A204.1 (cell line): Measurements from ENCODE around the gene F2RL2.
"Not testable (repeated sequence)": the region's sequence is repeated elsewhere in the genome, so short reads cannot be mapped to it uniquely, and the experiment has no call there.

Experiments used
- FAIRE-seq: peaks from 2 replicates; lab custom pipeline; 2012; peaks lifted over from hg19 to GRCh38; lab: Jason Lieb, UNC

The F2RL2 gene

DNA sequence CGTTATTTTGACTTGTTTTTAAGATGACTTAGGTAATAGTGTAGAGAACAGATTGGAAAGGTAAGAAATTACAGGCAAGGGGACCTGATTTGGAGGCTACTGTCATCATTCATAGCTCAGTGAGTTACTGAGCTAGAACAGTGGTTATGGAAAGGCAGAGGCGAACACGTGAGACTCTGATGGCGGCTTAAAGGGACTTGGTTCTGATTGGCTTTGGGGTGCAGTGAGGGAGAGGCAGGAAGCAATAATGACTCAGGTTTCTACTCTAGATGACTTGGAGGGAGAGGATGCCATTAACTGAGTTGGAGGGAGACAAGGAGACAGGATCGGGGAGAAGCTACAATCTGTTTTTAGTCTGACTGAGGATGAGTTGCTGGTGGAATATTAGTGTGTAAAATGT lies 3.0 kb downstream of the F2RL2 start:
- no peak for FAIRE-seq

GRCh38 chr5:76617675-76618074 lies 5.5 kb downstream of the F2RL2 start:
- no peak for FAIRE-seq

DNA sequence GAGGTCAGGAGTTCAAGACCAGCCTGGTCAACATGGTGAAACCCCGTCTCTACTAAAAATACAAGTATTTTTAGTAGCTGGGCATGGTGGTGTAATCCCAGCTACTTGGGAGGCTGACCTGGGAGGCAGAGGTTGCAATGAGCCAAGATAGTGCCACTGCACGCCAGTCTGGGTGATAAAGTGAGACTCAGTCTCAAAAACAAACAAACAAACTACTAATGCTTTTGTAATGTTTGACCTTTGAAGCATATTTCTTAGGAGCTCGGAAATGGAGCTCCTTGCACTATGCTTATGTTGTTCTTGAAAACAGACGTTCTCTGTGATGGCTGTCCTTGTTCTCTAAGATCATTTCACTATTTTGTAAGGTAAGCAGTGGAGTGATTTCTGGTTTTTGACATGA lies 6.0 kb downstream of the F2RL2 start:
- FAIRE-seq, result no peak

- no peak for FAIRE-seq
These were observed 7.0 kb downstream of the F2RL2 start for GRCh38 chr5:76616206-76616605.

DNA sequence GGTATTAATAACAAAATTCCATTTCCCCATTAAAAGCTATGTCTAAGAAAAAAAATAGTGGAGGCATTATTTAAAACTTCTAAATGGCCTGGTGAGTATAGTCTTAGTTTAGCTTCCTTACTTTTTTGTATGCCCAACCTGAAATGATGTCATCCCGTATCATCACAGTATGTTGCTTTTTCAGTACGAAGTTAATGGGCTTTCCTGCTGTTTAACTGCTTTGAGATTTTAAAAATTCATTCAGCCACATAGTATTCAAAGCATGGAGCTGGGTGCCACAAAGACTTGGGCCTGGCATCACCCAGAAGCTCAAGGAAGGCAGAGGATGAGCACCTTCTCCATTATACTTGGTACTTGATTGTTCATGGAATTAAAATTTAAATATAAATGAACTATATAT lies 7.4 kb downstream of the F2RL2 start:
- FAIRE-seq, result no peak

DNA sequence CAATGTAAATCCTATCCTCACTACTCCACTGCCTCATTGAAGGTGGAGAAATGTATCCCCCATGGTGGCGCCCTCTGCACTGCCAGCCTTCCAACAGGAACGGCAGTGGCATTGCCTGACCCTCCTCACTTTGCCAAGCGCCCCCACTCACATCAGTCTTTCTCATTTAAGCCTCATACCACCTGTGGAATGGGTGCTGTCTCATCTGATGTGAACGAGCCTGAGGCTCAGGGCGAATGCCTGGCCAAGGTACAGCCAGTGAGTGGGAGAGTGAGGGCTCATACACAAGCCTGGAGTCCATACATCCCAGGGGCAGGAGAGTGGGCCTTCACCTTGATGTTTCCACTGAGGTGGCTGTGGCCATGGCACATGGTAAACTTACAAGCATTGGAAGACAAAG lies 10.3 kb downstream of the F2RL2 start:
- FAIRE-seq, result no peak

DNA sequence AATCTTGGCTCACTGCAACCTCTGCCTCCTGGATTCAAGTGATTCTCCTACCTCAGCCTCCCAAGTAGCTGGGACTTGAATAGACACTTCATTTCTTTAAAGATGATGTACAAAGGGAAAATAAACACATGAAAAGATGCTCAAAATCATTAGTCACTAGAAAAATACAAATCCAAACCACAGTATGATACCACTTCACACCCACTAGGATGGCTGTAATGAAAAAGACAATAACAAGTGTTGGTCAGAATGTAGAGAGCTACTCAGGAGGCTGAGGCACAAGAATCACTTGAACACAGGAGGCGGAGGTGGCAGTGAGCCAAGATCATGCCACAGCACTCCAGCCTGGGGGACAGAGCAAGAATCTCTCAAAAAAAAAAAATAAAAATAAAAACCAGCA lies 13.0 kb downstream of the F2RL2 start:
- no peak for FAIRE-seq

DNA sequence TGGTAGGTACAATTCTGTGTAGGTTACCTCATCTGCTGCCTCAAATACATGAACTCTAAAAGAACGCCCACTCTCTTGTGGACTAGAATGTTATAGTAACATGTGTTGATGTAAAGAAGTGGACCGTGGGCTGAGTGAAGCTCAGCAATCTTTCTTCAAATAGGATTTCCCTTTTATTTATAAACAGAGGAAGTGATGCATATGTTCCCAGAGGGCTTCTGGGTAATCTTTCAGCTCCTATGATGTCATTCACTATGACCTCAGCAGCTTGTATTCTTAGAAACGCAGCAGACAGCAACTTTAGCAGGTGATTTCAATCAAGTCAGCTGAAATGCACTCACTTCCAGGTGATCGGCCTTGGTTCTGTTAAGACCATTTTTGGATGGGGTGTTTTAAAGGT lies 14.4 kb downstream of the F2RL2 start:
- FAIRE-seq, result no peak

- FAIRE-seq, result no peak
These were observed 15.8 kb downstream of the F2RL2 start for GRCh38 chr5:76607353-76607871.

- no peak for FAIRE-seq
These were observed 16.5 kb downstream of the F2RL2 start for GRCh38 chr5:76606701-76607100.

GRCh38 chr5:76604838-76605237 lies 18.4 kb downstream of the F2RL2 start:
- no peak for FAIRE-seq

GRCh38 chr5:76603991-76604390 lies 19.2 kb downstream of the F2RL2 start:
- FAIRE-seq, result not testable (repeated sequence)

GRCh38 chr5:76602094-76602726 lies 21.0 kb downstream of the F2RL2 start:
- FAIRE-seq, result no peak

DNA sequence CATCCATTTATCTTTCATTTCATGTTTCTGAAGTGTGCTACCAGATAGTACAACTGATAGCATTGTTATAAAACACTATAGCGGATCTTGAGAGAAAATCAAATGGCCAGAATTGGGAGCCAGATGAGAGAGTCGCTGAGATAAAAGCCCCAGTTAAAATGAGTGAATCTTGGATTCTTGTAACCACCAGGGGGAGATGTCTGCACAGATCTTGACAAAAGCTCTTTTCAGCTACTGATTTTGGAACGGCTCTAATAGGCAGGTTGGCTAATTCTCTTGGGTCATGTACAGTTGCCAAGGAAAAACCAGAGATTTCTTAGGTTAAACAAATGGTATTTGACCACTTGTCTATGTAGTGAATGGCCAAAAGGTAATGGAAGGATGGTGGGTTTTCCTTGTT lies 21.7 kb downstream of the F2RL2 start:
- FAIRE-seq, result peak; percentile 92

GRCh38 chr5:76600716-76601115 lies 22.5 kb downstream of the F2RL2 start:
- FAIRE-seq, result no peak

DNA sequence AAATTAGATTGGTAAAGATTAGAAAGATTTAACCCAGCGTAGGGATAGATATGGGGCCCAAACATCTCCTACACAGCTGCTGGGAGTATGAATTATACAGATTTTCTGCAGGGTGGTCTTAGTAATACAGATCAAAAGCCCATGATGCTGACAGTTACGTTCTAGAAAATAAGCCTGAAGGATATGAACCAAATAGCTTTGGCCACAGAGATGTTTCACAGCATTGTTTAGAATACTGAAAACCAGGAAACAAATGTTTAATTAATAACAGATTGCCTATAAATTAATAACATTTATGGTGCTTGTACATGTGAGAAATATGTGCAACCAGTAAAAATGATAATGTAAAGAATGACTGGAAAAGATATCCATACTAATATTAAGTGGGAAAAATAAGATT lies 24.7 kb downstream of the F2RL2 start:
- FAIRE-seq, result no peak

- FAIRE-seq, result no peak
These were observed 27.3 kb downstream of the F2RL2 start for GRCh38 chr5:76595755-76596481.

GRCh38 chr5:76594107-76594506 lies 29.1 kb downstream of the F2RL2 start:
- no peak for FAIRE-seq

- no peak for FAIRE-seq
These were observed 30.5 kb downstream of the F2RL2 start for GRCh38 chr5:76592692-76593091.

DNA sequence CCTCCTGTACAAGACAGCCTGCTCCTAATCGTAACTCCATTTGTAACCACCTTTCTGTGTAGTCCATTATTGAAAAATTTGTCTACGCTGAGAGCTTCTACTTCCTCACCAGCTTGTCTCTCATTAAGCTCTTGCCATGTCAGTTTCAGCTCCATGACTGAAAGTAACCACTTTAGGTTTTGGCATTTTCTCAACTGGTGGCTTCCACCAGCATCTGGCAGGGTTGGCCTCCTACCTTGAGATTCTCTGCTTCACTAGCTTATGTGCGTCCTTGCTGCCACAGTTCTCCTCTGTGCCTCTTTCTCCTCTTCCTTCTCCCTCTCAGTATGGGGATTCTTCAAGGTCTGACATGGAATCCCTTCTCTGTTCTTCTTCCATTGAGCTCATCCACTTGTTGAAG lies 31.8 kb downstream of the F2RL2 start:
- no peak for FAIRE-seq

DNA sequence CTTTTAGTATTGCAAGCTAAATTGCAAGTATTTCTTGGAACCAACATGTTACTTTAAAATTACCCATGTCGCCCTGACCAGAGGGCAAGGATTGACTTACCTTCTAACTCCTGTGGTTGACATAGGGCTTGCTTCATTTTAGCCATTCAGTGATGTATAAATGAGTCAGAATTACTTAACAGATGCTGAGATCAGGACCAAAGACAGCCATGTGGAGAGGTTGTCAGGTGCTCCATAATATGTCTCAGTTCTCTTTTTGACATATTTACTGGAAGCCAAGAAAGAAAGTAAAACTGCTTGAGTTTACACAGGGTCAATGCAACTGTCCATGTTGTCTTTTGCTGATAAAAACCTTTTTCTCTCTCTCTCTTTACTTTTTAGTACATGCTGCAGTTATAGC lies 33.2 kb downstream of the F2RL2 start:
- no peak for FAIRE-seq

DNA sequence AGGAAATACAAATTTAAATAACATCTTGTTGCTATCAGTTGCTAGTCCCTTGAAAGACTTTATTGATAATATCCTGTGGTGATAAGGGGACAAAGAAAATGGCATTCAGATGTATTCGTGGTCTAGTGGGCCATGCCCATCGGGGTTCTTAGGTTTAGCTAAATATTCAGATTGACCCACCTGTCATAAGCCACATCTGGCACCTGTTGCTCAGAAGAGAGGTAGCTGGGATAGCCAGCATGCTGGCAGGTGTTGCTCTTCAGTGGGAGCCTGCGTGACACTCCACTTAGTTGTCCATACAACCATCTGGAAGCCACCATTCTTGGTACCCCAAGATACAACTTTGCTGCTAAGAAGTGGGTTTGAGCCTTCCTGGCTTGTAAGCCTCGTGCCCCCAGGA lies 36.7 kb downstream of the F2RL2 start:
- no peak for FAIRE-seq

DNA sequence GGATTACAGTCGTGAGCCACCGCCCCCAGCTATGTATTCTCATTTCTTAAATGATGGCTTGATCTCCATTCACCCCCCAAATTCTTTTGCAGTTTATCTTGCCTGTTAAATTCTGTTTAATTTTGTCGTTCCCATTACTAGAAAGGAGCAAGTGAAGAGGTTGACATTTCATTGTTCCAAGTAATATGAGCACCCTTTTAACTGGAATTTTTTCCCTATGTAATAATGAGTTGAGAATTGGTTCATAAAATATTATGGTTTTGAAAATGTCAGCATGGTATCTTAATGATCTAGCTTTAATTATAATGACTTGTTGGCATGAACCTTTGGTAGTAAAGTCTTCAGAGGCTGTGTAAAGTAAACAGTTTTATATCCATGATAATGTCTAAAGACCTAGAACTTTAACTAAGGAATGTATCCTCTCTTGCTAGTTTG lies 37.4 kb downstream of the F2RL2 start:
- no peak for FAIRE-seq
